Iris pigment epithelial cell (primary cell): ENCODE results near the gene PLXNA4.
A peak's percentile ranks its signal among the peaks of the same experiment; 100 is the strongest.

Experiments
- DNase-seq: peaks from one replicate; pipeline ENCODE4 v3.0.0-alpha.2; 2011; ENCODE audit warnings: low read depth

PLXNA4 gene

DNA sequence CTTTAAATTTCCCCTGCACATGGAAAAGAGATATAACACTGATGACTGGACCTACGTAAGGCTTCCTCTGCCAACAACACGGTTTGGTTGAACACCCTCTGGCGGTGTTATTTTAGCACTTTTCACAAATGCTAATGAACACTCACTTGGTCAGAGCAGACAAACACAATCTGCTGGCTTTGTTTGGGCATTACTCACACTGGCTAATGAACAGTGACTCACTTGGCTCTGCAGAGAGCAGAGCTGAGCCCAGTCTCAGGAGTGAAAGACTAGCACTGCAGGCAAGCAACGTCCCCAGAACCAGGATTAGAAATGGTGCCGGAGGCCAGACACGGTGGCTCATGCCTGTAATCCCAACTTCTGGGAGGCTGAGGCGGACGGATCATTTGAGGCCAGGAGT, 430.8 kb downstream of the PLXNA4 start:
- peak; percentile 59 for DNase-seq

DNA sequence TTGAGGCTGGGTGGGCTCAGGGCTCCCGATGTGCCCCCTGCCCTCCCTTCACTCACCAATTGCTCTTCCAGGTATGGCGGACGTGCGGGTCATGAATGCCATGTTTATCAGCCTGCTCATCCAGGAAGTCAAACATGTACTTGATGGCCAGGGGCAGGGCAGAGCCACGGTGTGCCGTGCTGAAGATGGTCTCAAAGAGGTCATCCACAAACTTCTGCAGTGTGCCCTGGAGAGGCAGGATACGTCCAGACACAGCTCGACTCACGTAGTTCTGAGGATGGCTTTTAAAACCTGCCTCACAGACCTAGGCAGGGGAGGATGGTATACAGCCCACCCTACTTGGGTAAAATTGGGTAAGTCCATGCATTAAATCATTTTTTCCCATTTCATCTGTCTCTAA, 431.2 kb downstream of the PLXNA4 start:
- no peak for DNase-seq

DNA sequence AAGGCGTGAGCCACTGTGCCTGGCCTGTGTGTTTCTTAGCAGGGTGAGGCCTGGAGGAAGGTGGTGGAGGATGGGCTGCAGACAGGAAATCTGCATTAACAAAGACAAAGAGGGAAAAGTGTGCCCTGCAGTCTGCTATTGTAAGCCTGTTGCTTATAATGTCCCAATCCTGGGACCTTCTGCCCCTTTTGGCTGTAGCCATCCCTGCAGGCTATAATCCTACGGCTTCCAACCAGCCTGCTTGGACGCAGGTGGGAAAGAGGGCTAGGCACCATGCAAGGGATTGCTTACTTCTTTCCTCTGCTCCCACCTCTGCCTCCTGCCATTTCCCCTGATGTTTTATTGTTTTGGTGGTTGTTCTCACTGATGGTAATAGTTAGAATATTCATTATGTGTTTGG, 434.3 kb downstream of the PLXNA4 start:
- no peak for DNase-seq

DNA sequence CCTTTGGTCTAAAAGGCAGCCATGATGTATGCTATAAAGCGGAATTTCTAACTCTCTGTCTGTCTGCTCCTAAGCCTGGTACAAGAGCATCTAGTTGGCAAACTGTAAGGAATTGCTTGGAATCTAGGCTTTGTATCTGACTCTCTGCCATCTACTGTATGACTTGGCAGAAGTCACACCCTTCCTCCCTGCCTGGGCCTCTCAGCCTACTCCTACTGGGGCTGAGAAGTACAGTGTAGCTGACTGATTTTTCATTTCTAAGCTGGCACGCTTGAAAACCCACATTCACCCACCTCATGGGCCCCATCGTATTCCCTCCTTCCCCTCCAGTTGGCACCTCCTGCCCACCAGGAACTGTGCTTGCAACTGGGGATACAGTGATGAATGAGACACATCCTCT, 435.2 kb downstream of the PLXNA4 start:
- no peak for DNase-seq

DNA sequence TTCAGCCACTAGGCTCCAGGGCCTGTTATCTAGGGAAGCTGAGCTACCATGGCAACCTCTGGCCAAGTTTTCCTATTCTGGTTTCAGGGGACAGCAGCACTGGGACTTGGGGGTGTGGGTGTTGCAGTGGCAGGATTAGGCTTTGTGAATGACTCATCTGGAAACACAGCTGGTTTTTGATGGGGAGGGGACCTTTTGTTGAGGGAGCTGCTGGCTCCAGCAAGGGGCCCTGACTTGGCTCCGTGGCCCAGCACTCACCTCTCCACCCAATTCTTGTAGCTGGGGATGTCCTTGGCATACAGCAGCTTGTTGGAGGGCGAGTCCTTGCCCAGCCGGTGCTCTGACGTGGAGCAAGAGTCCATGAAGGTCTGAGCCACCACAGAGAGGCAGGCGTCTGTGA, 435.9 kb downstream of the PLXNA4 start:
- DNase-seq: no peak

DNA sequence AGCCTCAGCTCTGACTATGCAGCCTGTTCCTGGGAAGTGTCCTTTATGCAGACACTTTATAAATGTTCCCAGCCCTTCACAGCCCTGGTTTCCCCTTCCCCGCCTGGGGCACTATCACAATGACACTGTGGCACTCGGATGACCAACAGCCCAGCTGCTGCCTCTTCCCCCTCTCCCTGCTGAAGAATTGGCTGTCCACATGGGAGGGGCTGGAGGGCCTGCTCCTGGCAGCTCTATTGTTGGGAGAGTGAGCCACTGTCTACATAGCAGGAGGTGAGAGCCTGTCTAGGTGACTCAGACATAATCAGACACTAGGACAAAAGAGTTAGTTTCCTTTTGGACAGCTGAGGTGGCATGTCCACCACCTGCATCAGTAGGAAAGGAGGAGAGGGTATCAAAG, 437.5 kb downstream of the PLXNA4 start:
- DNase-seq: no peak

DNA sequence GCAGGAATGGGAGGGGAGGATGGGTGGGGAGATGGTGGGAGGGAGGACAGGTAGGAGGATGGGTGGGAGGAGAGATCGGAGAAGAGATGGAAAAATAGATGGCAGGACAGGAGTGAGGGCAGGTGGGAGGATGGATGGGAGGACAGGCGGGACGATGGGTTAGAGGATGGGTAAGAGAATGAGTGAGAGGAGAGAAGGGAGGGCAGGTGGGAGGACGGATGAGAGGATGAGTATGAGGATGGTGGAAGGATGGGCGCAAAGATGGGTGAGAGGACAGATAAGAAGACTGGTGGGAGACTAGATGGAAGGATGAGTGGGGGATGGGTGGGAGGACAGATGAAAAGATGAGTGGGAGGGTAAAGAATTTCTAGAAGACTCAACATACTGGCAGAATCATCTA, 438.6 kb downstream of the PLXNA4 start:
- DNase-seq: no peak

GRCh38 chr7:132135746-132136385, 440.4 kb downstream of the PLXNA4 start:
- no peak for DNase-seq

GRCh38 chr7:132134814-132135445, 441.3 kb downstream of the PLXNA4 start:
- no peak for DNase-seq

GRCh38 chr7:132133501-132133900, 442.8 kb downstream of the PLXNA4 start:
- DNase-seq: no peak

DNA sequence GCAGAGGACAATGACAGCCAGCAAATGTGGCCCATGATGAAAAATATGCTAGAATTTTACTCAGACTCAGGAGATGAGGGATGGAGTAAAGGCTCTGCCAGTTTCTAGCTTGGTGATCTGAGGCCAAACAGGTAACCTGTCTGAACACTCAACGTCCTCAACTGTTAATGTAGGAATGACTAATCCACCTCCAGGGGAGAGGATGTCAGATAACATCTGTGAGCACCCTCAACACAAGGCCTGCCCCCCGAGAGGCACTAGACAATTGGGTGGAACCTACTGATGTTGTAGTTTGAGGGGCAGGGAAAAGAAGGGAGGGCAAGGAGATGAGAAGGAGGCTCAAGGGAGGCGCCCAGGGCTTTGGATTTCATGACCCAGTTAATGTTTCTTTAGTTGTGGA, 445.1 kb downstream of the PLXNA4 start:
- DNase-seq: no peak

DNA sequence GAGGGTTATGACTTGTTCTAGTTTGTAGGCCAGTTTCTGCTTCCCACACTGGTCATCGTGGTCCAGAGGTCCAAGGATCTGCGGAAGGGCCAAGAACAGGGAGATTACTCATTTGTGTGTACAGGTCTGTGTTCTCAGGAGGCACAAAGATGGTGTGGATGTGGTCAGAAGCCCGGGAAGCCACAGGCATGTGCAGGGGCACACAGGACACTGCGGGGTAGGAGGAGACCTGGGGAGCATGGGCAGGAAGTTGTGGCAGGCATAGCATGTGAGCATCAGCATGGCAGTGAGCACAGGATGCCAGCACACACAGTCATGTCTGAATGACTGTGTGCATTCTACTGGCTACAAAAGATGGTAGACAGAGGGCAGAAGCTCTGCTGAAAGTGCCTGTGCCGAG, 445.8 kb downstream of the PLXNA4 start:
- peak; percentile 7 for DNase-seq

DNA sequence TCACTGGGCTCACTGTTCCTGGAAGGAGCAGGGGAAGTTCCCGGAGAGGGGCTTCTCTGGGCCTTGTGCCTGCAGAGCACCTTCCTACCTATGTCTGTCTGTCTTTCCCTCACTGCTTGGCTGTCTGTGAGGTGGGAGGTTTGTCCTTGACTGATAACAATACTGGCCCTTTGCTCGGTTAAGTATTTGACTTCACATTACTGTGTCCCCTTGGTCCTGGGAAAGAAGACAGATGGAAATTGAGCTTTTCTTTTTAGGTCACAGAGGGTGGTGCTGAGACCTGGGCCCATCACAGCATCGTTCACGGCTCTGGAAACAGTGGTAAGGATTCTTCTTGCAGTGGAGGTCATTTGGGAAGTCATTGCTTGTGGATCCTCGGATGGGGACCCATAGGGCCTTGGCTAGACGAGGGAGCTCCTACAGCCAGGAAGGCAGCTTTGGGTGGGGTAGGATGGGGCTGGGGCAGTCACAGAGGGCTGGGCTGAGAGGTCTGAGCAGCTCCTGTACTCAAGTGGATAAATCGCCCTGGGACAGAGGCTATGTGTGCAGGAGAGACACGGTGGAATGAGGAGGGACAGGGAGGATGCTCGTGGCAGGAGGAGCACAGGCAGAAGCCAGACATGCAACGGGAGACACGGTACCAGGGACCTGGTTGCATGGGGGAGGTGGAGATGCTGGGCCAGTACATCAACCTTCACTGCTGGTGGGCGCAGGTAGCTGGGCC, 450.2 kb downstream of the PLXNA4 start:
- DNase-seq: no peak

DNA sequence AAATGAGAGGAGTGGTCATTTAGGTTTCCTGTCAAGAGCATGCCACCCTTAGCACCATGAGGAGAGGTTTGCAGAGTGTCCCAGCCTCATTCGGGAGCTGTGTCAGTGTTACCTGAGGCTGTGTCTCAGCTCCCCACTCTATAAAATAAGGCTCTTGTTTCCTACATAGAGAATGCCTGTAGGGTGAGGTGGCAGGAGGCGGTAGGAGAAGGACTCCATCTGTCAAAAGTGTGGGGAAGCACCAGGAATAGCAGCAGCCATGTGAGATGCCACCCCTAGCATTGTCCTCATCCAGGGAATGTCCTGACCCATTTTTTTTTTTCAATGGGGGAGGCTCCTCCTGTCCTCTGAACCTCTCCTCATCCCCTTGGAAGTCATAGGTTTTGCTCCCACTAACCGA, 451.2 kb downstream of the PLXNA4 start:
- DNase-seq: no peak

GRCh38 chr7:132124575-132124974, 451.7 kb downstream of the PLXNA4 start:
- DNase-seq: no peak

DNA sequence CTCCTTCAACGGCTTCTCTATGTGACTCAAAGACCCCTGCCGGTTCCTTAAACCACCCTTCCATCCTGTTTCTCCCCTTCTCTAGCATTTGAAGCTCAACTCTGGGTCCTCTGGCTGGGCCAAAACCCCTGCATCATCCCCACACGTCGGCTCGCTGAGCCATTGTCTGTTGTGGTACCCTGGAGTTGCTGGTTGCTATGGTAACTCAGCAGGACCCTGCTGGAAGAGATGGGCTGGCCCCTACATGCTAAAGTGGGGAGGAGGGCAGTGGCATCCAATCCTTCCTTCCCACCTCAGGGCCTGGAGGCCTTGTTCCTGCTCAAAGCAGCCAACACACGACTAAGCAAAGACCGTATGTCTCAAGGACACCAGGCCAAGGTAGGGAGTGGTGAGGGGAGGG, 452.5 kb downstream of the PLXNA4 start:
- no peak for DNase-seq

DNA sequence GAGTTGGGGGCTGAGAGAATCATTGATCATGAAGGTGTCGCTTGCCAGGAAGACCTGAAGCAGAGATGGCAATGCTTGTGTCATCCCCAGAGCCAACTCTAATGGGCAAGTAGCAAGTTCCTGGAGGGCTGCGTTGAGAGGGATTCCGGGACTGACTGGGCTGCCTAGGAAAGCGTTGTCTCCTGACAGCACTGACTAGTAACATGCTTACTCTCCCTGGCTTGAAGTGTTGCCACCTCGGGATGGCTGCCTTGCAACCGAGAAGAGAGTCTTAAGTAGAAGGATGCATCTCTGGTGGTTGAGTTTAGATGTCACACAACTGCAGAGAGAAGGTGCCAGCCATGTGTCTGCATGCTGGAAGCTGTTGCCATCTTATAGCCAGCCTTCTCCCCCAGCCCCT, 453.4 kb downstream of the PLXNA4 start:
- DNase-seq: no peak

DNA sequence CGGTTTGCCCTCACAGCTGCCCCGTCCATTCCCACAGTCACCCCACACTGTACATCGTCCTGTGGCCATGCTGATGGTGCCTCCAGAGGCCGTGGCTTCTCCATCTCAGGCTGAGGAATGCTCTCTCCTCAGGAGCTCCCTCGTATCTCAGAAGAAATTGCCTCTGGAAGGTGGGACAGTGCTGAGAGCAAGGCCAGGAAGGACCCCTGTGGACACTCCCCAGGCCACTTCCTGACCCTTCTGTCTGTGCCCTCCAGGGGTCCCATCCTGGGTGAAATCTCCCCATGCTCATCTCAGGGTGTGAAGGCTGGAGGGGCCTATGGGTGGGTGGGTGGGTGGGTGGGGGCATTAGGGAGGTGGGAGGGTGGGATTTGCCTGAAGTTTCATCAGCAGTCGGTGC, 454.3 kb downstream of the PLXNA4 start:
- no peak for DNase-seq

GRCh38 chr7:132118641-132119040, 457.6 kb downstream of the PLXNA4 start:
- no peak for DNase-seq

- no peak for DNase-seq
These were observed 458.6 kb downstream of the PLXNA4 start for GRCh38 chr7:132117636-132118035.

DNA sequence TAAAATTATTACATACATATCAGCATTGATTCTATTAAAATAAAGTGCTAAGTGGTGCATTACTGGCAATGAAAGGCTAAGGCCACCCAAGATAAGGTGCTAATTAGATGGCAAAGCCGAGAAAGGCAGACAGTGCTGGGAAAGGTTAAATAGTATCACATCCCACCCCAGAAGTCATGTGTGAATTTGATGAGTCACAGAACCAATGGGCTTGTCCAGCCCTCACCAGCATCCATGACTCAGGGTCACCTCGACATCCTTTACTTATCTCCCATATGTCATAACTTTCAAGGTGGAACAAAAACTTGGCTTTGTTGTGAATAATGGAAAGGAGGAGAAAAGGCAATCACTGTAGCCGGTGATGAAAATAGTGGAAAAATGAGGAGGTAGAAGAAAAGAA, 459.1 kb downstream of the PLXNA4 start:
- DNase-seq: peak; percentile 57

GRCh38 chr7:132116369-132116768, 459.9 kb downstream of the PLXNA4 start:
- peak; percentile 3 for DNase-seq

DNA sequence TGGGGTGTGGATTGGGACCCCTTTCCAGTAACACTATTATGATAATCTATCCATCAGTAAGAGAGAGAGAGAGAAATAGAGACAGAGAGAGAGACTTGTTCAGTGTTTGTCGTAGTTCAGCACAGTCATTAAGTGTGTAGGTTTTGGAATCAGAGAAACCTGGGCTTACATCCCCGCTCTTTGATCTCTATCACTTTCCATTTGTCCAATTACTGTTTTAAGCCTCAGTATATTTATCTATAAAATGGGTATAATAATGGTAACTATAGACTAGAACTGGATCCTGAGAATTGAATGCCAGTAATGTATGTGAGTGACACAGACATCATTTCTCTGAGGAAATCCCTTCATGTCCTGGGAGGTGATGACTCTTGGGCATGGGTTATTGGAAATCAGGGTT, 460.5 kb downstream of the PLXNA4 start:
- DNase-seq: no peak

- no peak for DNase-seq
These were observed 461.2 kb downstream of the PLXNA4 start for GRCh38 chr7:132115028-132115427.
